GM18867 (cell line): ENCODE measurements around the gene DALRD3.

Source experiments
- ATAC-seq: cut with Tn5 transposase; IDR thresholded peaks from one replicate; pipeline ENCODE4 v1.9.1; 2021; ENCODE audit warnings: mild to moderate bottlenecking, moderate library complexity; ENCODE audit not compliant: unreplicated experiment

Gene DALRD3

GRCh38 chr3:49017971-49018706 lies at the start of gene DALRD3:
TSS of gene DALRD3 (minus strand) at chr3:49018580. CDS start at chr3:49018564, 16 bp downstream.
- peak; percentile 10 for ATAC-seq

GRCh38 chr3:49058011-49058410 lies 39.6 kb upstream of the DALRD3 start:
- ATAC-seq = no peak

GRCh38 chr3:49057268-49057667 lies 38.9 kb upstream of the DALRD3 start:
- ATAC-seq = no peak

GRCh38 chr3:49054344-49054862 lies 36.0 kb upstream of the DALRD3 start:
- ATAC-seq = no peak

GRCh38 chr3:49053543-49053942 lies 35.2 kb upstream of the DALRD3 start:
- ATAC-seq = no peak

GRCh38 chr3:49035281-49035680 lies 16.9 kb upstream of the DALRD3 start:
- no peak for ATAC-seq

- ATAC-seq = no peak
Measured at GRCh38 chr3:49034650-49035049, 16.3 kb upstream of the DALRD3 start.

- no peak for ATAC-seq
Measured at GRCh38 chr3:49032646-49033304, 14.4 kb upstream of the DALRD3 start.

- ATAC-seq = no peak
Measured at GRCh38 chr3:49030321-49030720, 11.9 kb upstream of the DALRD3 start.

- no peak for ATAC-seq
Measured at GRCh38 chr3:49029563-49029884, 11.1 kb upstream of the DALRD3 start.

GRCh38 chr3:49028673-49029562 lies 10.5 kb upstream of the DALRD3 start, which contains the start of gene IMPDH2:
TSS of gene IMPDH2 (minus strand) at chr3:49029398. CDS start at chr3:49029350, 48 bp downstream.
- ATAC-seq = peak; percentile 89

- ATAC-seq = no peak
Measured at GRCh38 chr3:49028298-49028672, 9.9 kb upstream of the DALRD3 start.

GRCh38 chr3:49027634-49028033 lies 9.3 kb upstream of the DALRD3 start:
- no peak for ATAC-seq

- ATAC-seq = no peak
Measured at GRCh38 chr3:49026536-49026935, 8.2 kb upstream of the DALRD3 start.

GRCh38 chr3:49025793-49026520 lies 7.6 kb upstream of the DALRD3 start:
- no peak for ATAC-seq

- ATAC-seq = no peak
Measured at GRCh38 chr3:49025005-49025792, 6.8 kb upstream of the DALRD3 start.

GRCh38 chr3:49024449-49024848 lies 6.1 kb upstream of the DALRD3 start:
- ATAC-seq = no peak

- ATAC-seq = no peak
Measured at GRCh38 chr3:49023775-49024174, 5.4 kb upstream of the DALRD3 start.

- ATAC-seq = no peak
Measured at GRCh38 chr3:49022688-49023171, 4.3 kb upstream of the DALRD3 start.
